PFSK-1 (cell line): ENCODE measurements around the gene SYNE3.

Experiments used
- FOXP2 ChIP-seq: optimal IDR thresholded peaks from 2 replicates; pipeline ENCODE3; 2011; ENCODE audit warnings: borderline replicate concordance, control low read depth, inconsistent platforms; ENCODE audit not compliant: insufficient read depth; ENCODE audit errors: extremely low read length, extremely low read depth
- POLR2AphosphoS5 ChIP-seq: IDR thresholded peaks from 2 replicates; pipeline ENCODE4 v1.6.1; 2012; ENCODE audit warnings: low read depth, mild to moderate bottlenecking, control low read depth, low read length, moderate library complexity
- REST ChIP-seq, 2 experiments: IDR thresholded peaks; 2 replicates each; pipeline versions ENCODE4 v1.6.1 to v1.8.0; 2011 to 2012; ENCODE audit warnings: low read depth in 2 of 2, low read length in 2 of 2, control low read depth in 1 of 2, inconsistent platforms in 1 of 2, mild to moderate bottlenecking in 1 of 2, moderate library complexity in 1 of 2; ENCODE audit not compliant: insufficient read depth in 1 of 2
- SIN3A ChIP-seq: IDR thresholded peaks from 2 replicates; pipeline ENCODE4 v1.6.1; 2012; ENCODE audit warnings: mild to moderate bottlenecking, low read length, moderate library complexity, borderline replicate concordance; ENCODE audit not compliant: insufficient read depth
- TAF1 ChIP-seq: IDR thresholded peaks from 2 replicates; pipeline ENCODE4 v1.6.1; 2012; ENCODE audit warnings: low read length, control low read depth, borderline replicate concordance; ENCODE audit not compliant: insufficient read depth

SYNE3 gene

GRCh38 chr14:95557291-95557690, 40.8 kb upstream of the SYNE3 start:
- no peak for TF ChIP-seq SIN3A

GRCh38 chr14:95555053-95555452, 38.6 kb upstream of the SYNE3 start:
- TF ChIP-seq FOXP2 (no peak), SIN3A (no peak), REST (IDR thresholded peaks at IDR 0.05; ENCODE audit: insufficient read depth in 1 of 2, low read depth in 2 of 2, low read length in 2 of 2) (no peak), TAF1 (no peak), POLR2AphosphoS5 (no peak)

- TF ChIP-seq TAF1 (no peak), REST (IDR thresholded peaks at IDR 0.05; ENCODE audit: insufficient read depth in 1 of 2, low read depth in 2 of 2, low read length in 2 of 2) (no peak), SIN3A (no peak), FOXP2 (no peak), POLR2AphosphoS5 (no peak)
These were observed 36.7 kb upstream of the SYNE3 start for GRCh38 chr14:95553141-95553540.

DNA sequence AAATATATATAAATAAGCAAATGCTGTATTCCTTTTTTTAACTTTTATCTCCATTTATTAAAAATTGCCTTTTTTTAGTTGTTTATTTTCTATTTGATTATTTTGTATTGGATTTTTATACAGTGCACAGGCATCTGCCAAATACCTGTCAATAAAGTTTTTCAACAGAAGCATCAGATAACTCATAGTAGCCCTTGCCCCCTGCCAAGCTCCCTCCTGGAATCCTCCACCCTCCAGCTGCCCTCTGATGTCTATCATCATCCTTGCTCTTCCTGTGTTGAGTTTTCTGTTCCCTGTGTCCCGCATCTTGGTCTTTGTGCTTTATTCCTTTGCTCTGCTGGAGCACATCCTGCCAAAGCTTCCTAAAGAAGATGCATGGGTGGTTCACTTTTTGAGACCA, 35.0 kb upstream of the SYNE3 start:
- no peak for TF ChIP-seq SIN3A
- no peak for TF ChIP-seq REST (IDR thresholded peaks at IDR 0.05; ENCODE audit: insufficient read depth in 1 of 2, low read depth in 2 of 2, low read length in 2 of 2)
- no peak for TF ChIP-seq POLR2AphosphoS5
- TF ChIP-seq TAF1, result no peak
- no peak for TF ChIP-seq FOXP2

DNA sequence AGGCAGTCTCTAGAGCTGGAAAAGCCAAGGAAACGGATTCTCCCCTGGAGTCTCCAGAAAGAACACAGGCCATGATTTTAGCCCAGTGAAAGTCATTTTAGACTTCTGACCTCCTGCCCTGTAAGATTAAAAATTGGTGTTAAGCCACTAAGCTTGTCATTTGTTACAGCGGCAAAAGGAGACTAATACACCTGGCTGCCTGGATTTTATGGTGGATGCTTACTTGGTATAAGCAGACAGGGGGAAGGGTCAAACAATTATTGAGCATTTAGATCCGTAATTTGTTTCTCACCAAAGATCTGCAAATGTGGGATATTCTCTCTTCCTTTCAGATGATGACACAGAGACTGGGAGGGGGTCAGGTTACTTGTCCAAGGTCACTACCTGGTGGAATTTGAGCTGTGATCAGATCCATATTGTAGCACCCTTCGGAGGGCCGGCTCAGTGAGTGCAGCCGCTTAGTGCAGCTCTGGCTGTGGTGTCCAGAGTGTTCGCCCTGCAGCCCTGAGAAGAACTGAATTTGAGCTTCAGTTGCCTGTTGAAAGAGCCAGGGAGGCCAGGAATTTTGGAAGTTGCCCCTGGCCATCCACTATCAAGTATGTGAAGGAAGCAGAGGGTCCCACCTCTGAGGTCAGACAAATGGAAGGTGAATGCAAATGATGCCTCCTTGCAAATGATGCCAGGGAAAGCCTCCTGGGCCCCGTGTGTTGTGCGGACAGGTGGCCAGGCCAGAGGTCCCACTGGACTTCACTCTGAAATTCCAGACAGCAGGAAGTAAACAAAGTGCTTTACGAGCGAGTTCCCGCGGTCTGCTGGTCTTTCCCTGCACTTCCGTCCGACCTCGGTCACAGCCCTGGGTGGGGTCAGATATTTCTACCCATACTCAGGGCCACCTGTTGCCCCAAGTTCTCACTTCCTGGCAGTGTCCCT, 33.5 kb upstream of the SYNE3 start:
- no peak for TF ChIP-seq FOXP2
- no peak for TF ChIP-seq SIN3A
- no peak for TF ChIP-seq POLR2AphosphoS5
- TF ChIP-seq REST (IDR thresholded peaks at IDR 0.05; ENCODE audit: insufficient read depth in 1 of 2, low read depth in 2 of 2, low read length in 2 of 2), result no peak
